Measurements from ENCODE around the gene SERPINA7. TPM values are rescaled to one million over a fixed set of nuclear protein-coding genes. Genes with fewer than 3 reads are reported as not detected.

The SERPINA7 gene
- total and polyA plus RNA-seq, 10 of the 15 experiments (the other 5 are each of a cell fraction or from before 2014, with no cell fraction given) = not detected

GRCh38 chrX:106042296-106042695 is 3.8 kb upstream of the SERPINA7 start:
- no peak for FAIRE-seq
- Histone ChIP-seq H3K27me3 (replicated peaks in 1 of 2; ENCODE audit: control insufficient read depth in 2 of 2, insufficient read depth in 2 of 2, low read length in 1 of 2) (no peaks in the 10 kb centered on the region; a peak in 1 of 4 replicates), H3K4me1 (ENCODE audit: control insufficient read depth, insufficient read depth, low read length) (no peaks in the 10 kb centered on the region), H3K9ac (ENCODE audit: control insufficient read depth, insufficient read depth, low read length) (no peak overlapping the region), H3K4me3 (no peak overlapping the region), H2AFZ (ENCODE audit: control insufficient read depth, low read depth, low read length) (no peak overlapping the region), H3K36me3 (ENCODE audit: control insufficient read depth in 2 of 2, insufficient read depth in 2 of 2, low read length in 1 of 2) (no peaks in the 10 kb centered on the region), H3K79me2 (ENCODE audit: control insufficient read depth, insufficient read depth, low read length) (no peaks in the 10 kb centered on the region), H3K9me3 (replicated peaks; ENCODE audit: control insufficient read depth, insufficient read depth, low read length) (no peaks in the 10 kb centered on the region), H4K20me1 (ENCODE audit: control insufficient read depth, insufficient read depth) (no peaks in the 10 kb centered on the region), H3K4me2 (ENCODE audit: control insufficient read depth, insufficient read depth) (no peak overlapping the region), H3K27ac (ENCODE audit: control insufficient read depth, insufficient read depth) (no peak overlapping the region)
- intact Hi-C loops (cut with micrococcal nuclease; ENCODE audit: unreplicated experiment) (no loop called here), in situ Hi-C loops (cut with MboI) (no loop called here)
- no peak for DNase-seq (ENCODE audit: low read depth, low spot score)
- SMC1A ChIA-PET (ENCODE audit: uncharacterized antibody, unreplicated experiment) = interaction anchor here (0.6 kb wide), 1 partner anchor 9 kb away, joined by 3 read pairs; no protein-coding TSS in a partner anchor
- BruUV-seq (replicated peaks) = no TSS peak
- WGBS (ENCODE audit: insufficient coverage, insufficient replicate concordance, low lambda C conversion rate, missing lambda C conversion rate) = 0% methylated on average over 2 of the region's 2 CpGs
- no peak for TF ChIP-seq RELA (IDR thresholded peaks at IDR 0.05; ENCODE audit: borderline replicate concordance, partially characterized antibody)
- no peak for TF ChIP-seq SIX5 (IDR thresholded peaks at IDR 0.05; ENCODE audit: low read depth, low read length, severe bottlenecking)
- no peak for TF ChIP-seq ESRRA (IDR thresholded peaks at IDR 0.05; ENCODE audit: low read length)
- TF ChIP-seq GATAD2B (conservative IDR thresholded peaks at IDR 0.05; ENCODE audit: low read depth) = no peak
- no peak for TF ChIP-seq E2F8 (IDR thresholded peaks at IDR 0.05; ENCODE audit: low read depth, partially characterized antibody)
- no peak for TF ChIP-seq CEBPB (IDR thresholded peaks at IDR 0.05; ENCODE audit: borderline replicate concordance in 1 of 2, low read depth in 2 of 2, low read length in 2 of 2)
- TF ChIP-seq NFIC (IDR thresholded peaks at IDR 0.05; ENCODE audit: low read depth, low read length) = no peak
- RAD21 ChIA-PET (ENCODE audit: unreplicated experiment) = no interaction called here
- POLR2A ChIA-PET = no interaction called here
- CTCF ChIA-PET = no interaction called here
- ATAC-seq = no peak
